NT2/D1 (cell line): ENCODE data around the gene CHRNE.

Experiments
- SUZ12 ChIP-seq: IDR thresholded peaks from 2 replicates; pipeline ENCODE4 v1.6.1; 2011; ENCODE audit not compliant: insufficient read length, insufficient read depth; ENCODE audit errors: extremely low read depth
- YY1 ChIP-seq: IDR thresholded peaks from 2 replicates; pipeline ENCODE4 v1.6.1; 2011; ENCODE audit not compliant: insufficient read length, insufficient read depth

DNA sequence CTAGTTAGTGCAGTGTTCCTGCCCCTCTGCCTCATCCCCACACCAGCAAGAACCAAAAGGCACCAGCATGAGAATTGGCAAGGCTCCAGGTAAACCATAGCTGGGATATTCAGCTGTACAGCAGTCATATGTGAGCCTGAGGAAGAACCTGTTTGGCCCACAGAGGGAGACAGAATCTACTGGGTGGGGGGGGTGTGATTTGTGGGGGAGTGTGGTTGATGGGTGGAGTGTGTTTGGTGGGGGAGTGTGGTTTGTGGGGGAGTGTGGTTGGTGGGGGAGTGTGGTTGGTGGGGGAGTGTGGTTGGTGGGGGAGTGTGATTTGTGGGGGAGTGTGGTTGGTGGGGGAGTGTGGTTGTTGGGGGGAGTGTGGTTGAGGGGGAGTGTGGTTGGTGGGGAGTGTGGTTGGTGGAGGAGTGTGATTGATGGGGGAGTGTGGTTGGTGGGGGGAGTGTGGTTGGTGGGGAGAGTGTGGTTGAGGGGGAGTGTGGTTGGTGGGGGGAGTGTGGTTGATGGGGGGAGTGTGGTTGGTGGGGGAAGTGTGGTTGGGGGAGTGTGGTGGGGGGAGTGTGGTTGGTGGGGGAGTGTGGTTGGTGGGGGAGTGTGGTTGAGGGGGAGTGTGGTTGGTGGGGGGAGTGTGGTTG is 50.2 kb downstream of the CHRNE start:
- TF ChIP-seq YY1 (no peak), SUZ12 (no peak)
